H1 (cell line): ENCODE results near the gene CHRM1. TPM values are rescaled to one million over a fixed set of nuclear protein-coding genes. Genes with fewer than 3 reads are reported as not detected.

Experiments
- CTCF ChIA-PET: fragments of 300-600 bp; sonication (Branson Sonifier 250); formaldehyde crosslinking; loops from one replicate; lab custom pipeline; 2021; ENCODE audit not compliant: partially characterized antibody; lab: Charles Lee
- POLR2A ChIA-PET: fragments of 300-600 bp; sonication (Branson Sonifier 250); formaldehyde crosslinking; loops from one replicate; lab custom pipeline; 2021; ENCODE audit warnings: inconsistent platforms; ENCODE audit not compliant: partially characterized antibody; lab: Charles Lee
- DNase-seq, 2 experiments: peaks; one replicate each; pipeline versions ENCODE4 v3.0.0 to v3.0.0-alpha.2; 2010 to 2022; ENCODE audit warnings: low spot score in 2 of 2, low read depth in 1 of 2, mixed read lengths in 1 of 2
- FAIRE-seq: peaks from 2 replicates; lab custom pipeline; 2011; peaks lifted over from hg19 to GRCh38; lab: Jason Lieb, UNC
- H2AFZ ChIP-seq: 2 replicates; pipeline ENCODE4 v1.8.1; 2012; ENCODE audit warnings: low read length, inconsistent platforms
- H2AK5ac ChIP-seq: 2 replicates; pipeline ENCODE4 v1.6.1; 2013; ENCODE audit warnings: low read depth, low read length
- H2BK120ac ChIP-seq: replicated peaks from 2 replicates; pipeline ENCODE3; 2013; ENCODE audit warnings: low read depth, low read length, inconsistent platforms
- H2BK12ac ChIP-seq: 2 replicates; pipeline ENCODE4 v1.6.1; 2013; ENCODE audit warnings: low read depth, low read length
- H2BK15ac ChIP-seq: 2 replicates; pipeline ENCODE4 v1.6.1; 2013; ENCODE audit warnings: low read length
- H2BK20ac ChIP-seq: 2 replicates; pipeline ENCODE4 v1.6.1; 2013; ENCODE audit warnings: low read length
- H2BK5ac ChIP-seq: 2 replicates; pipeline ENCODE4 v1.6.1; 2013; ENCODE audit warnings: low read depth, low read length
- H3K14ac ChIP-seq: 2 replicates; pipeline ENCODE4 v1.6.1; 2013; ENCODE audit warnings: inconsistent platforms; ENCODE audit not compliant: insufficient read length
- H3K18ac ChIP-seq: 2 replicates; pipeline ENCODE4 v1.6.1; 2013; ENCODE audit warnings: low read length; ENCODE audit errors: extremely low read depth
- H3K23ac ChIP-seq: 2 replicates; pipeline ENCODE4 v1.6.1; 2013; ENCODE audit warnings: inconsistent platforms; ENCODE audit not compliant: insufficient read length
- H3K23me2 ChIP-seq: 2 replicates; pipeline ENCODE4 v1.6.1; 2013; ENCODE audit warnings: low read depth, low read length
- H3K27ac ChIP-seq: 2 replicates; pipeline ENCODE4 v1.6.1; 2011; ENCODE audit warnings: low read depth, low read length, inconsistent platforms
- H3K27me3 ChIP-seq, 4 experiments: replicated peaks in 1 of 4; 1 replicate in 1 of 4; 2 replicates in 3 of 4; pipeline versions ENCODE4 v1.6.1 to v1.8.1; 2011 to 2013; ENCODE audit warnings: low read length in 3 of 4, mild to moderate bottlenecking in 3 of 4, inconsistent platforms in 2 of 4, mixed read lengths in 2 of 4, moderate library complexity in 1 of 4; ENCODE audit not compliant: control insufficient read depth in 3 of 4, insufficient read depth in 3 of 4; ENCODE audit errors: extremely low read depth in 1 of 4
- H3K36me3 ChIP-seq, 4 experiments: 2 replicates each; pipeline versions ENCODE4 v1.6.1 to v1.8.1; 2011 to 2013; ENCODE audit warnings: mild to moderate bottlenecking in 4 of 4, low read length in 3 of 4, moderate library complexity in 2 of 4, control low read depth in 1 of 4, inconsistent platforms in 1 of 4; ENCODE audit not compliant: insufficient read depth in 4 of 4, control insufficient read depth in 2 of 4
- H3K4ac ChIP-seq: replicated peaks from 2 replicates; pipeline ENCODE3; 2013; ENCODE audit warnings: low read length, low read depth, mixed read lengths, inconsistent platforms; ENCODE audit not compliant: insufficient read length
- H3K4me1 ChIP-seq, 4 experiments: replicated peaks in 1 of 4; 1 replicate in 1 of 4; 2 replicates in 3 of 4; pipeline versions ENCODE4 v1.6.1 to v1.8.1; 2011 to 2013; ENCODE audit warnings: low read length in 3 of 4, inconsistent platforms in 2 of 4, mixed read lengths in 1 of 4; ENCODE audit not compliant: insufficient read depth in 4 of 4, control insufficient read depth in 3 of 4
- H3K4me2 ChIP-seq, 2 experiments: 2 replicates each; pipeline versions ENCODE4 v1.6.1 to v1.8.1; 2011 to 2013; ENCODE audit warnings: low read depth in 2 of 2, low read length in 2 of 2, control low read depth in 1 of 2, inconsistent platforms in 1 of 2, mild to moderate bottlenecking in 1 of 2; ENCODE audit not compliant: insufficient read depth in 1 of 2
- H3K4me3 ChIP-seq, 4 experiments: fragments of 200-600, 300-600 bp in 1 of 4; sonication (generic), shearing (Covaris generic), sonication (Bioruptor Twin) in 1 of 4; 2 replicates each; pipeline versions ENCODE4 v1.5.1 to v1.8.1; 2011 to 2016; ENCODE audit warnings: low read length in 4 of 4, low read depth in 3 of 4, control low read depth in 2 of 4, inconsistent platforms in 2 of 4, mild to moderate bottlenecking in 2 of 4, mixed read lengths in 1 of 4, moderate library complexity in 1 of 4; ENCODE audit not compliant: insufficient read depth in 2 of 4; ENCODE audit errors: extremely low read depth in 1 of 4
- H3K56ac ChIP-seq: replicated peaks from 2 replicates; pipeline ENCODE3; 2013; ENCODE audit warnings: low read depth, mild to moderate bottlenecking, mixed read lengths, low read length, inconsistent platforms; ENCODE audit not compliant: insufficient read length
- H3K79me1 ChIP-seq: 2 replicates; pipeline ENCODE4 v1.6.1; 2013; ENCODE audit warnings: low read depth, low read length, control low read depth
- H3K79me2 ChIP-seq, 2 experiments: 2 replicates each; pipeline versions ENCODE4 v1.6.1 to v1.8.1; 2012 to 2013; ENCODE audit warnings: low read length in 2 of 2, mild to moderate bottlenecking in 2 of 2, inconsistent platforms in 1 of 2; ENCODE audit not compliant: insufficient read depth in 2 of 2, control insufficient read depth in 1 of 2
- H3K9ac ChIP-seq, 4 experiments: replicated peaks in 1 of 4; 1 replicate in 1 of 4; 2 replicates in 3 of 4; pipeline versions ENCODE4 v1.6.1 to v1.8.1; 2011 to 2013; ENCODE audit warnings: low read depth in 3 of 4, low read length in 3 of 4, control low read depth in 2 of 4, mild to moderate bottlenecking in 2 of 4, moderate library complexity in 2 of 4, inconsistent platforms in 1 of 4; ENCODE audit errors: extremely low read depth in 1 of 4
- H3K9me3 ChIP-seq, 2 experiments: 2 replicates each; pipeline versions ENCODE4 v1.6.1 to v1.8.1; 2012 to 2013; ENCODE audit warnings: mild to moderate bottlenecking in 2 of 2, moderate library complexity in 2 of 2, control low read depth in 1 of 2, inconsistent platforms in 1 of 2, low read depth in 1 of 2, low read length in 1 of 2, mixed read lengths in 1 of 2; ENCODE audit not compliant: insufficient read depth in 2 of 2
- H4K20me1 ChIP-seq, 2 experiments: replicated peaks in 1 of 2; 2 replicates each; pipeline versions ENCODE3 to v1.8.1; 2011 to 2013; ENCODE audit warnings: inconsistent platforms in 2 of 2, low read length in 2 of 2, mild to moderate bottlenecking in 1 of 2; ENCODE audit not compliant: insufficient read depth in 2 of 2, control insufficient read depth in 1 of 2
- H4K5ac ChIP-seq: 2 replicates; pipeline ENCODE4 v1.6.1; 2013; ENCODE audit warnings: low read length, low read depth, mixed read lengths, inconsistent platforms; ENCODE audit not compliant: insufficient read length
- H4K8ac ChIP-seq: 2 replicates; pipeline ENCODE4 v1.8.0; 2013; ENCODE audit warnings: mild to moderate bottlenecking, moderate library complexity, low read length, inconsistent platforms; ENCODE audit not compliant: insufficient read depth; ENCODE audit errors: extremely low read depth
- H4K91ac ChIP-seq: replicated peaks from 2 replicates; pipeline ENCODE3; 2013; ENCODE audit warnings: low read length, mixed read lengths, inconsistent platforms; ENCODE audit not compliant: insufficient read length
- BACH1 ChIP-seq: IDR thresholded peaks from 2 replicates; pipeline ENCODE4 v1.6.1; 2012; ENCODE audit warnings: low read length, improper control_type of control experiment
- BCL11A ChIP-seq, 2 experiments: IDR thresholded peaks; one replicate each; pipeline ENCODE4 v1.6.1; 2011; ENCODE audit warnings: low read depth in 2 of 2, low read length in 2 of 2, mild to moderate bottlenecking in 2 of 2
- CBX5 ChIP-seq: fragments of 300-800, 300-1000 bp; sonication (generic); IDR thresholded peaks from 2 replicates; pipeline ENCODE4 v1.7.1; 2016; ENCODE audit warnings: antibody characterized with exemption, low read length, low read depth
- CHD1 ChIP-seq: IDR thresholded peaks from 2 replicates; pipeline ENCODE4 v1.6.1; 2012; ENCODE audit warnings: low read depth, low read length, improper control_type of control experiment
- HDAC2 ChIP-seq, 2 experiments: fragments of 300-600 bp in 1 of 2; sonication (generic) in 1 of 2; IDR thresholded peaks; 2 replicates each; pipeline ENCODE4 v1.6.1; 2011 to 2012; ENCODE audit warnings: low read depth in 2 of 2, low read length in 2 of 2, mild to moderate bottlenecking in 2 of 2, moderate library complexity in 2 of 2, borderline replicate concordance in 1 of 2, inconsistent platforms in 1 of 2
- NANOG ChIP-seq: IDR thresholded peaks from 2 replicates; pipeline ENCODE4 v1.6.1; 2011; ENCODE audit warnings: low read length, low read depth, mild to moderate bottlenecking, inconsistent platforms; ENCODE audit not compliant: insufficient read depth, poor library complexity, severe bottlenecking
- NRF1 ChIP-seq: IDR thresholded peaks from 2 replicates; pipeline ENCODE4 v1.6.1; 2011; ENCODE audit warnings: mild to moderate bottlenecking, low read depth, low read length, improper control_type of control experiment
- RFX5 ChIP-seq: IDR thresholded peaks from 2 replicates; pipeline ENCODE4 v1.6.1; 2011; ENCODE audit warnings: low read depth, low read length, improper control_type of control experiment, borderline replicate concordance
- SIN3A ChIP-seq, 2 experiments: IDR thresholded peaks in 1 of 2; conservative IDR thresholded peaks in 1 of 2; 2 replicates each; pipeline ENCODE4 v1.6.1; 2011 to 2012; ENCODE audit warnings: low read length in 2 of 2, improper control_type of control experiment in 1 of 2, low read depth in 1 of 2, mild to moderate bottlenecking in 1 of 2
- WGBS, 2 experiments: shearing (Covaris generic) in 1 of 2; methylation state at CpG; one replicate each; pipeline versions ENCODE4 v1.1.6 to v1.1.7; 2013 to 2015; ENCODE audit warnings: low lambda C conversion rate in 2 of 2, mixed read lengths in 2 of 2, inconsistent platforms in 1 of 2, low coverage in 1 of 2, missing lambda C conversion rate in 1 of 2; ENCODE audit not compliant: insufficient replicate concordance in 2 of 2, insufficient coverage in 1 of 2, insufficient read length in 1 of 2; ENCODE audit errors: extremely low coverage in 1 of 2, missing lambda C conversion rate in 1 of 2; 5-methylcytosine and 5-hydroxymethylcytosine counted together
- polyA plus RNA-seq, 7 experiments: library from polyadenylated mRNA; depleted of rRNA in 3 of 7; stranded (reverse) in 5 of 7; unstranded in 2 of 7; fragments of >200 nt in 5 of 7; fragments of 200-250 nt in 2 of 7; gene quantifications; 1 replicate in 5 of 7; 2 replicates in 1 of 7; 4 replicates in 1 of 7; pipeline versions ENCODE4 v1.2.1 to v1.2.3, GENCODE V29; 2011 to 2013; ENCODE audit warnings: missing spikeins in 2 of 7, mixed read lengths in 2 of 7
- total RNA-seq: library from RNA; stranded (reverse); fragmentation: NEBNext Ultra II Directional; extraction: Animal tissue kit (Norgen Biotek cat#: 25700); gene quantifications from 2 replicates; pipeline ENCODE4 v1.2.1, GENCODE V29; 2021
- TF ChIP-seq, protein P1 (sequence below): IDR thresholded peaks from 2 replicates; pipeline ENCODE4 v1.6.1; 2011; ENCODE audit warnings: low read length, improper control_type of control experiment

Gene CHRM1
- total and polyA plus RNA-seq, 2 of the 8 experiments (the other 6 are each of a cell fraction or from before 2014, with no cell fraction given), result 0.08 TPM; not detected in 1

DNA sequence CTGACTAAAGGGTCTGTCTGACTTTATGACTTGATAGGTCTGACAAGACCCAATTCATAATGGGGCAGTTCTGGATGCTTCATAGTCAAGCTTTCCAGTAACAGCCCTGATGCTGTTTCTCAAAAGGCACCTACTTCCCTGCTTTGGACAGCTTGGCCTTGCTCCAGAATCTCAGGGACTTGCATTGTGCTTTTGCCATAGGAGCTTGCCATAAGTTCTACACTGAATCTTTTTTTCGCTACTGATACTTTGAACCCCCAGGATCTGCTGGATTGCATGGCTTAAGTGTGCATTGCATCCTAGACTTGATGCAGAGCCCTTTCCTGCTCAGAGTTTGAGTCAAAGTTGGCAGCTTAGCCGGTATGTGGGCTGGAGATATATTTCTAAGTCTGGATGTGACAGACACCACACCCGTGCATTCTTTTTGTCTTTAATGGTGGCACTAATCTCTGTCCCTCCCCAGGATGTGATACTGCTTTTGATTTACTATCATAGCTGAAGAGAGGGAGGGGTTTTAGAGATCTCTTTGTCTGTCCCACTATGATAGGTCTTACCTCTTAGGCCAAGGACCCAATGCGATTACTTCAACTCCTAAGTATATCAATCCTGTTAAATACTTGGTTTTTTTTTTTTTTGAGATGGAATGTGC, 57.4 kb downstream of the CHRM1 start:
- peaks cover 43 to 98% of the 10 kb centered on the region in 2 experiments for H3K79me2 ChIP-seq
- POLR2A ChIA-PET, result interaction anchor here (0.9 to 52.7 kb wide), 7 partner anchors 15 to 93 kb away, joined by 3 to 2104 read pairs (median 22); partner anchors contain the start of genes CHRM1, NXF1, SLC3A2 and STX5
- H3K4ac ChIP-seq, result no peak overlapping the region
- H3K23ac ChIP-seq, result no peak overlapping the region
- CTCF ChIA-PET, result interaction anchor here (0.7 to 2.2 kb wide), 17 partner anchors 10 to 284 kb away, joined by 3 to 8 read pairs (median 4); partner anchors contain the start of genes SLC3A2 and STX5
- no peak overlapping the region for H3K27ac ChIP-seq
- H2BK20ac ChIP-seq, result no peak overlapping the region
- no peaks in the 10 kb centered on the region for H3K27me3 ChIP-seq
- no peak overlapping the region for H2AFZ ChIP-seq
- no peak overlapping the region for H2BK120ac ChIP-seq
- FAIRE-seq, result no peak
- H3K4me3 ChIP-seq, result no peak overlapping the region
- no peak overlapping the region for H3K4me2 ChIP-seq
- no peak for DNase-seq
- H2BK15ac ChIP-seq, result no peak overlapping the region
- no peak overlapping the region for H2AK5ac ChIP-seq
- peaks cover 0 to 10% (median 5%) of the 10 kb centered on the region in 4 experiments; a peak in 4 of 7 replicates for H3K4me1 ChIP-seq
- no peak overlapping the region for H2BK5ac ChIP-seq
- H4K5ac ChIP-seq, result no peak overlapping the region
- 92% methylated on average over 4 of the region's 4 CpGs; no CpG with 5 or more reads in 1 of the 2 experiments for WGBS, 2 experiments
- no peaks in the 10 kb centered on the region for H3K9me3 ChIP-seq
- no peaks in the 10 kb centered on the region for H3K23me2 ChIP-seq
- no peak overlapping the region for H4K91ac ChIP-seq
- peak overlapping the region in 1 of 4 experiments; percentile 8; a peak in 1 of 7 replicates for H3K9ac ChIP-seq
- peaks cover 26% of the 10 kb centered on the region in 2 experiments for H4K20me1 ChIP-seq
- peaks cover 3 to 54% (median 13%) of the 10 kb centered on the region in 4 experiments; a peak in 7 of 8 replicates for H3K36me3 ChIP-seq
- no peak overlapping the region for H3K14ac ChIP-seq
- H4K8ac ChIP-seq, result no peak overlapping the region
- H3K18ac ChIP-seq, result no peak overlapping the region
- H3K79me1 ChIP-seq, result peaks cover 6% of the 10 kb centered on the region
- no peak overlapping the region for H2BK12ac ChIP-seq
- H3K56ac ChIP-seq, result no peak overlapping the region
- TF ChIP-seq, protein P1, sequence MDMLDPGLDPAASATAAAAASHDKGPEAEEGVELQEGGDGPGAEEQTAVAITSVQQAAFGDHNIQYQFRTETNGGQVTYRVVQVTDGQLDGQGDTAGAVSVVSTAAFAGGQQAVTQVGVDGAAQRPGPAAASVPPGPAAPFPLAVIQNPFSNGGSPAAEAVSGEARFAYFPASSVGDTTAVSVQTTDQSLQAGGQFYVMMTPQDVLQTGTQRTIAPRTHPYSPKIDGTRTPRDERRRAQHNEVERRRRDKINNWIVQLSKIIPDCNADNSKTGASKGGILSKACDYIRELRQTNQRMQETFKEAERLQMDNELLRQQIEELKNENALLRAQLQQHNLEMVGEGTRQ, result no peak
- no peak for TF ChIP-seq HDAC2 (IDR thresholded peaks at IDR 0.05; ENCODE audit: borderline replicate concordance in 1 of 2, low read depth in 2 of 2, low read length in 2 of 2)
- TF ChIP-seq NANOG, result no peak
- no peak for TF ChIP-seq BCL11A (IDR thresholded peaks at IDR 0.05; ENCODE audit: low read depth in 2 of 2, low read length in 2 of 2)
- no peak for TF ChIP-seq BACH1
- TF ChIP-seq SIN3A (conservative IDR thresholded peaks at IDR 0.05 in 1 of 2, IDR thresholded peaks at IDR 0.05 in 1 of 2; ENCODE audit: low read depth in 1 of 2, low read length in 2 of 2), result no peak
- TF ChIP-seq CHD1, result no peak
- no peak for TF ChIP-seq RFX5
- TF ChIP-seq NRF1, result no peak
- no peak for TF ChIP-seq CBX5
